Measurements from ENCODE around the gene RRP8. TPM values are rescaled to one million over a fixed set of nuclear protein-coding genes. Genes with fewer than 3 reads are reported as not detected.

RRP8 gene
- total and polyA plus RNA-seq, 2 of the 8 experiments (the other 6 are each of a cell fraction or from before 2014, with no cell fraction given), result 4.2 to 14.9 TPM

DNA sequence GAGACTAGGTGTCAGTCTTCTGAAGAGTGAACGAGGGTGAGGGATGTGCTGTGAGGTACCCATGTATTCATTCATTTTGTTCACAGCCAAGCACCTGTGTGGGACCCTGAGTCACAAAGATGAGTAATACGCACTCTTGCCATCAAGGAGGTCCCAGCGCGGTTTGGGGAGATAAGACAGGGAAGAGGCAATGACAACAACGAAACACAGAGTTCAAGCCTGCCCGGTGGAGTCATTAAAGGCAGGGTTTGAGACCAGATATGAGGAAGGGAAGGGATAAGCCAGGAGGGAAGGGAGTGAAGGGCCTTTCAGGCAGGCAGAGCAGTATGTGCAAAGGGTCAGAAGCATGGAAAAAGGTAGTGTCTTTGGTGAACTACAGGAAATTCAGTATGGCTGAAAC lies 47.6 kb upstream of the RRP8 start (continued):
- no peak for TF ChIP-seq CHD2 (IDR thresholded peaks at IDR 0.05; ENCODE audit: low read length)
- TF ChIP-seq RFX5 (IDR thresholded peaks at IDR 0.05; ENCODE audit: borderline replicate concordance, low read depth, low read length), result no peak
- no peak for TF ChIP-seq CBX5 (IDR thresholded peaks at IDR 0.05; ENCODE audit: low read depth, low read length)
- TF ChIP-seq BACH1 (IDR thresholded peaks at IDR 0.05; ENCODE audit: low read length), result no peak
